Mammary epithelial cell (primary cell): Measurements from ENCODE around the gene C6orf62.

Experiments used
- CTCF ChIP-seq, 2 donors: IDR thresholded peaks in 1 of 2; conservative IDR thresholded peaks in 1 of 2; 2 replicates each; pipeline ENCODE4 v1.5.1; 2011 to 2012; ENCODE audit warnings: inconsistent platforms in 2 of 2, low read length in 2 of 2, mild to moderate bottlenecking in 2 of 2, control low read depth in 1 of 2, low read depth in 1 of 2; ENCODE audit not compliant: insufficient read depth in 1 of 2; ENCODE audit errors: extremely low read depth in 1 of 2
- EZH2 ChIP-seq: IDR thresholded peaks from 2 replicates; pipeline ENCODE4 v1.6.1; 2012; ENCODE audit warnings: low read length, inconsistent platforms, borderline replicate concordance

DNA sequence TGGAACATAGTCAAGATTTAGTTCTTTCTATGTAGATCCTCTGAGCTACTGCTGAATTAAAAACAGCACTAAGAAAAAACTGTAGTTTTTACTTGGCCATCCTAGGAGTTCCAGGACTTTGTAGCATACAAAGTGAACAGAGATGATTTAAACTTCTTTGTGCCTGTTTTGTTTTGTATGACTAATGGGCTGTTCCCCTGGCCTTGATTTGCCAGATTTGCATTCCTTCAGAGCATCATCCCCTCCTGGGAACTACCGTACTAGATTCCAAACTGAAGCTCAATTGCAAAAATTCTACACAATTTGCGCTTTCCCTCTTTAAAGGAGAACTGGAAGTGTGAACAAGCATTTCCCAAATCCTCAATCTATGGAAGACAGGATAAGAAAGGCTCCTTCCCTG is 29.0 kb downstream of the C6orf62 start:
- TF ChIP-seq CTCF (conservative IDR thresholded peaks at IDR 0.05 in 1 of 2, IDR thresholded peaks at IDR 0.05 in 1 of 2; ENCODE audit: extremely low read depth in 1 of 2, insufficient read depth in 1 of 2, low read depth in 1 of 2, low read length in 2 of 2): no peak
- no peak for TF ChIP-seq EZH2
